Testis (tissue), 3 donors: ENCODE data around the gene CA14. TPM values are rescaled to one million over a fixed set of nuclear protein-coding genes. Genes with fewer than 3 reads are reported as not detected.

ENCODE experiments used
- DNase-seq: peaks from one replicate; pipeline ENCODE4 v3.0.0-alpha.2; 2019
- H3K27ac ChIP-seq, 2 donors: fragments of 200-600 bp; sonication (generic); one replicate each; pipeline ENCODE4 v1.5.1; 2019
- H3K27me3 ChIP-seq: fragments of 200-600 bp; sonication (generic); one replicate; pipeline ENCODE4 v1.5.1; 2019
- H3K36me3 ChIP-seq: fragments of 200-600 bp; sonication (generic); one replicate; pipeline ENCODE4 v1.5.1; 2017; ENCODE audit warnings: low read depth; ENCODE audit errors: missing control alignments
- H3K4me1 ChIP-seq: fragments of 200-600 bp; sonication (generic); one replicate; pipeline ENCODE4 v1.5.1; 2019
- H3K4me3 ChIP-seq, 2 donors: fragments of 200-600 bp; sonication (generic); one replicate each; pipeline ENCODE4 v1.5.1; 2017 to 2019
- H3K9me3 ChIP-seq: fragments of 200-600 bp; sonication (generic); one replicate; pipeline ENCODE4 v1.5.1; 2017
- CTCF ChIP-seq, 3 experiments: fragments of 450-650 bp in 2 of 3; fragments of 200-600 bp in 1 of 3; sonication (generic) in 1 of 3; IDR thresholded peaks; one replicate each; pipeline ENCODE4 v1.5.1; 2016 to 2019; ENCODE audit warnings: antibody characterized with exemption in 3 of 3, mild to moderate bottlenecking in 2 of 3, moderate library complexity in 1 of 3
- POLR2A ChIP-seq: fragments of 450-650 bp; IDR thresholded peaks from one replicate; pipeline ENCODE4 v1.6.1; 2017; ENCODE audit warnings: antibody characterized with exemption, mild to moderate bottlenecking, moderate library complexity
- WGBS, 2 donors: methylation state at CpG; one replicate each; pipeline ENCODE4 v1.1.5; 2018; 5-methylcytosine and 5-hydroxymethylcytosine counted together
- intact Hi-C: fragments of 100-400 bp; cut with DNase I; formaldehyde crosslinking; loops from one replicate; pipeline ENCODE4 v1.15.1; 2023; ENCODE audit warnings: low total_unique reads
- polyA plus RNA-seq: library from polyadenylated mRNA; stranded (reverse); fragments of 350-450 nt; fragmentation: Illumina TruSeq; extraction: RNeasy Lipid Tissue Mini Kit (QIAGEN cat#74804); gene quantifications from one replicate; pipeline ENCODE4 v1.2.3, GENCODE V29; 2014; ENCODE audit warnings: low read depth, low replicate concordance; ENCODE audit not compliant: insufficient read depth
- total RNA-seq, 2 donors: library from RNA; depleted of rRNA; stranded (reverse); fragments of >200 nt; gene quantifications; one replicate each; pipeline ENCODE4 v1.2.3, GENCODE V29; 2016

Gene CA14
- total and polyA plus RNA-seq, 3 donors from 2014 or later: 0.25 to 0.98 TPM; not detected in 1

GRCh38 chr1:150281758-150282557 lies 24.4 kb downstream of the CA14 start, which contains the start of gene CIART:
Gene CIART, plus strand, starts transcription at chr1:150282554. Its CDS starts 714 bp downstream, at chr1:150283268.
- Histone ChIP-seq H3K27ac (peak within 1 kb of the TSS; percentile 89 to 94), H3K27me3 (no peaks in the 10 kb centered on the region), H3K36me3 (no peaks in the 10 kb centered on the region), H3K4me1 (peaks cover 15% of the 10 kb centered on the region), H3K9me3 (no peaks in the 10 kb centered on the region), H3K4me3 (peak within 1 kb of the TSS; percentile 60 to 65)
- WGBS, 2 donors: 1% methylated on average over 44 to 46 of the region's 46 CpGs
- DNase-seq: peak; percentile 99
- TF ChIP-seq POLR2A (no peak), CTCF (IDR thresholded peaks at IDR 0.05) (no peak)
- intact Hi-C loops: no loop called here

- H3K27ac ChIP-seq: peak overlapping the region; percentile 89 to 94
- H3K4me1 ChIP-seq: peaks cover 15% of the 10 kb centered on the region
- TF ChIP-seq CTCF (IDR thresholded peaks at IDR 0.05): no peak
- no peak for TF ChIP-seq POLR2A
- H3K4me3 ChIP-seq: peak overlapping the region; percentile 60 to 65
- H3K9me3 ChIP-seq: no peaks in the 10 kb centered on the region
- intact Hi-C loops: no loop called here
- no peaks in the 10 kb centered on the region for H3K36me3 ChIP-seq
- no peak for DNase-seq
- no peaks in the 10 kb centered on the region for H3K27me3 ChIP-seq
- WGBS, 2 donors: 0 to 3% methylated on average over 20 to 21 of the region's 21 CpGs
These were observed 25.0 kb downstream of the CA14 start for GRCh38 chr1:150282558-150282958.

GRCh38 chr1:150283260-150283659 lies 25.7 kb downstream of the CA14 start:
- H3K4me3 ChIP-seq: peak overlapping the region; percentile 60 to 65
- 44 to 60% methylated on average over 12 of the region's 12 CpGs for WGBS, 2 donors
- TF ChIP-seq POLR2A (no peak), CTCF (IDR thresholded peaks at IDR 0.05) (no peak)
- H3K36me3 ChIP-seq: no peaks in the 10 kb centered on the region
- intact Hi-C loops: no loop called here
- DNase-seq: no peak
- no peaks in the 10 kb centered on the region for H3K9me3 ChIP-seq
- peaks cover 15% of the 10 kb centered on the region for H3K4me1 ChIP-seq
- H3K27ac ChIP-seq: peak overlapping the region; percentile 89 to 94
- H3K27me3 ChIP-seq: no peaks in the 10 kb centered on the region

GRCh38 chr1:150288382-150288781 lies 30.8 kb downstream of the CA14 start:
- TF ChIP-seq CTCF (IDR thresholded peaks at IDR 0.05) (no peak), POLR2A (no peak)
- no peak overlapping the region for H3K27ac ChIP-seq
- DNase-seq: no peak
- H3K4me1 ChIP-seq: peaks cover 1% of the 10 kb centered on the region
- no peaks in the 10 kb centered on the region for H3K27me3 ChIP-seq
- no peaks in the 10 kb centered on the region for H3K36me3 ChIP-seq
- intact Hi-C loops: no loop called here
- 85 to 90% methylated on average over 1 of the region's 1 CpG for WGBS, 2 donors
- no peak overlapping the region for H3K4me3 ChIP-seq
- H3K9me3 ChIP-seq: no peaks in the 10 kb centered on the region
